Lung (tissue), 12 donors: ENCODE results near the gene PIK3R6. TPM values are rescaled to one million over a fixed set of nuclear protein-coding genes. Genes with fewer than 3 reads are reported as not detected.

Experiments used
- ATAC-seq: fragments of 200-7000 bp; cut with Tn5 transposase; one replicate; pipeline ENCODE4 v1.9.1; 2020; ENCODE audit warnings: moderate number of reproducible peaks; ENCODE audit not compliant: insufficient read depth, low FRiP score
- DNase-seq, 3 donors: peaks; one replicate each; pipeline ENCODE4 v3.0.0-alpha.2; 2013 to 2017
- H3K27ac ChIP-seq, 2 donors: one replicate each; pipeline ENCODE4 v1.5.1; 2013; ENCODE audit warnings: mild to moderate bottlenecking in 2 of 2, moderate library complexity in 2 of 2, control low read depth in 1 of 2, inconsistent platforms in 1 of 2, low read depth in 1 of 2, low read length in 1 of 2
- H3K27me3 ChIP-seq, 3 donors: one replicate each; pipeline ENCODE4 v1.5.1; 2013; ENCODE audit warnings: low read length in 2 of 3; ENCODE audit not compliant: control insufficient read depth in 3 of 3, insufficient read depth in 3 of 3
- H3K36me3 ChIP-seq, 4 donors: one replicate each; pipeline ENCODE4 v1.5.1; 2013; ENCODE audit warnings: low read length in 4 of 4, mild to moderate bottlenecking in 1 of 4, moderate library complexity in 1 of 4; ENCODE audit not compliant: control insufficient read depth in 4 of 4, insufficient read depth in 4 of 4
- H3K4me1 ChIP-seq, 5 donors: one replicate each; pipeline ENCODE4 v1.5.1; 2013; ENCODE audit warnings: low read length in 5 of 5, mild to moderate bottlenecking in 2 of 5, moderate library complexity in 1 of 5; ENCODE audit not compliant: control insufficient read depth in 5 of 5, insufficient read depth in 5 of 5
- H3K4me3 ChIP-seq: one replicate; pipeline ENCODE4 v1.5.1; 2013; ENCODE audit warnings: mild to moderate bottlenecking, control low read depth, moderate library complexity
- H3K9ac ChIP-seq, 2 donors: one replicate each; pipeline ENCODE4 v1.5.1; 2013; ENCODE audit warnings: low read length in 2 of 2, control low read depth in 1 of 2; ENCODE audit not compliant: insufficient read depth in 1 of 2
- H3K9me3 ChIP-seq, 4 donors: one replicate each; pipeline ENCODE4 v1.5.1; 2013; ENCODE audit warnings: low read length in 3 of 4, mild to moderate bottlenecking in 1 of 4, moderate library complexity in 1 of 4; ENCODE audit not compliant: control insufficient read depth in 4 of 4, insufficient read depth in 3 of 4
- WGBS, 2 donors: extraction: QIAGEN DNeasy Blood & Tissue Kit; methylation state at CpG; one replicate each; pipeline ENCODE4 v1.1.7; 2013; 5-methylcytosine and 5-hydroxymethylcytosine counted together
- polyA plus RNA-seq, 2 donors: library from polyadenylated mRNA; stranded (reverse); fragments of 200-250 nt; gene quantifications; one replicate each; pipeline ENCODE4 v1.2.1, GENCODE V29; 2013
- total RNA-seq, 2 donors: library from RNA; depleted of rRNA in 1 of 2; stranded (reverse); fragments of >200 nt in 1 of 2; gene quantifications; one replicate each; pipeline ENCODE4 v1.2.1, GENCODE V29; 2014 to 2021
- TF ChIP-seq, protein P1 (sequence below): IDR thresholded peaks from 2 replicates; pipeline ENCODE4 v1.5.1; 2012; ENCODE audit warnings: mild to moderate bottlenecking; ENCODE audit errors: control extremely low read depth, extremely low read depth
- donor health status: control.
- donor health status: control.
- donor health status: Bipolar disorder and iron deficiency.
- donor health status: healthy.
- donor health status: DM: yes; HTN: yes; CAD: no.

PIK3R6 gene
- total and polyA plus RNA-seq, 4 donors, result 0.93 to 3.0 (median 1.5) TPM

DNA sequence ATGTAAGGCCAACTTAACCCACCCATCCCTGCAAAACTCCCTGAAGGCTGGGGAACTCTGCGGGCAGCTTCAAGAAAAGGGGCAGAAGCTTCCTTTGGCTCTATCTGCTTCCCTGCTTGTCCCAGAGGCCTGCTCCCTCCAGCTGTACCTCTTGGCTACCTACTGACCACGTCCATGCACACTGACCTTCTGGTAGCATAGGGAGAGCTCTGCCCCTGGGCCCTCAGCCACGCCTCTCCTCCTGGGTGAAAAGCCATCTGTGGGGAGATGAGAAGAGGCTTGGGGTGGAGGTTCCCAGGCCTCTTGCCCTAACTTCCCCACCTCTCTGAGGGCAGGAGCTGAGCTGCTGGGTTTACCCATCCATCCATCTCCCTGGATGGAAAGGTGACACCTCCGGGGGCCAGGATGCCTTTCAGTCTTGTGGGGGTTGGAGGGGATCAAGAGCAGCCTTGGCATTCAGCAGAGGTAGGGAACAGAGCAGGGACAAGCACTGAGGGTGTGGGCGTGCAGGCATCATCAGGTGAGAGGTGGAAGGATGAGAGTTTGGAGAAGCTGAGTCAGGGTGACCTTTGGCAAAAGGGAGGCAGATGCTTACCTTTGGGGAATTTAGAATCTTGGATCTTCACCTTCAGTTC is 45.0 kb downstream of the PIK3R6 start:
- 78 to 93% methylated on average over 5 of the region's 5 CpGs for WGBS, 2 donors
- no peak for DNase-seq
- TF ChIP-seq, protein P1, sequence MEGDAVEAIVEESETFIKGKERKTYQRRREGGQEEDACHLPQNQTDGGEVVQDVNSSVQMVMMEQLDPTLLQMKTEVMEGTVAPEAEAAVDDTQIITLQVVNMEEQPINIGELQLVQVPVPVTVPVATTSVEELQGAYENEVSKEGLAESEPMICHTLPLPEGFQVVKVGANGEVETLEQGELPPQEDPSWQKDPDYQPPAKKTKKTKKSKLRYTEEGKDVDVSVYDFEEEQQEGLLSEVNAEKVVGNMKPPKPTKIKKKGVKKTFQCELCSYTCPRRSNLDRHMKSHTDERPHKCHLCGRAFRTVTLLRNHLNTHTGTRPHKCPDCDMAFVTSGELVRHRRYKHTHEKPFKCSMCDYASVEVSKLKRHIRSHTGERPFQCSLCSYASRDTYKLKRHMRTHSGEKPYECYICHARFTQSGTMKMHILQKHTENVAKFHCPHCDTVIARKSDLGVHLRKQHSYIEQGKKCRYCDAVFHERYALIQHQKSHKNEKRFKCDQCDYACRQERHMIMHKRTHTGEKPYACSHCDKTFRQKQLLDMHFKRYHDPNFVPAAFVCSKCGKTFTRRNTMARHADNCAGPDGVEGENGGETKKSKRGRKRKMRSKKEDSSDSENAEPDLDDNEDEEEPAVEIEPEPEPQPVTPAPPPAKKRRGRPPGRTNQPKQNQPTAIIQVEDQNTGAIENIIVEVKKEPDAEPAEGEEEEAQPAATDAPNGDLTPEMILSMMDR, result no peak
- H3K36me3 ChIP-seq, result no peaks in the 10 kb centered on the region
- peaks cover 0 to 19% (median 2%) of the 10 kb centered on the region in 3 donors for H3K27me3 ChIP-seq
- no peaks in the 10 kb centered on the region for H3K4me1 ChIP-seq
- H3K9me3 ChIP-seq, result peaks cover 0 to 4% (median 3%) of the 10 kb centered on the region in 4 donors
- ATAC-seq, result no peak
- no peak overlapping the region for H3K27ac ChIP-seq
- no peak overlapping the region for H3K4me3 ChIP-seq
- H3K9ac ChIP-seq, result no peak overlapping the region

DNA sequence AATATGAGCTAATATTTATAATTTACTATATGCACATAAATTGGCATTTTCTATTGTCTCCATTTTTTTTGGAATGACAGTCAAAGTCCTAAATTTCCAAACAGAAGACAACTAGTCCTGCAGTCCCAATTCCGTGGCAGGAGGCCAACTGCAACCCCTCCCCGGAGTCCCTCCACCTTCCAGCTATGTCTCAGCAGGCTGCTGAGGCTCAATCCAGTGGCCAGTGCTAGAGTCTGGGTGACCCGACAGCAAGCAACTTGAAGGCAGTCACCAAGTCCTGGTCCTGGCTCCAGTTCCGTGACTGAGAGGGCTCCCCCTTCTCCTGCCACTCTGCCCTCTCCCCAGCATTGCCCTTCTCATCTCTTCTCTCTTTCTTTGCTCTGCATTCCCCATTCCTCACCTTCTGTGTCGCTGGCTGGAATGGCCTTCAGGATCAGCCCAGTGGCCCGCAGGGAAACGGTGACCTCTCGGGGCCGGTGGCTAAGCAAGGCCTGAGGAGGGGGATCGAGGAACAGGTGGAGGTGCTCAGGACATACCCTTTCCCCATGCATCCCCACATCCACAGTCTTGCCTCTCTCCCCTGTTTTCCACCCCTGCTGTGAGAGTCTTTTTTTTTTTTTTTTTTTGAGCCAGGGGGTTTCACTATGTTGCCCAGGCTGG is 45.9 kb downstream of the PIK3R6 start:
- H3K36me3 ChIP-seq, result no peaks in the 10 kb centered on the region
- peaks cover 0 to 18% (median 0%) of the 10 kb centered on the region in 3 donors for H3K27me3 ChIP-seq
- ATAC-seq (no peak), DNase-seq (no peak)
- TF ChIP-seq, protein P1, result no peak
- no peak overlapping the region for H3K4me3 ChIP-seq
- no peak overlapping the region for H3K9ac ChIP-seq
- H3K27ac ChIP-seq, result no peak overlapping the region
- WGBS, 2 donors, result 89 to 93% methylated on average over 10 of the region's 10 CpGs
- no peaks in the 10 kb centered on the region for H3K4me1 ChIP-seq
- peaks cover 0 to 4% (median 3%) of the 10 kb centered on the region in 4 donors for H3K9me3 ChIP-seq

DNA sequence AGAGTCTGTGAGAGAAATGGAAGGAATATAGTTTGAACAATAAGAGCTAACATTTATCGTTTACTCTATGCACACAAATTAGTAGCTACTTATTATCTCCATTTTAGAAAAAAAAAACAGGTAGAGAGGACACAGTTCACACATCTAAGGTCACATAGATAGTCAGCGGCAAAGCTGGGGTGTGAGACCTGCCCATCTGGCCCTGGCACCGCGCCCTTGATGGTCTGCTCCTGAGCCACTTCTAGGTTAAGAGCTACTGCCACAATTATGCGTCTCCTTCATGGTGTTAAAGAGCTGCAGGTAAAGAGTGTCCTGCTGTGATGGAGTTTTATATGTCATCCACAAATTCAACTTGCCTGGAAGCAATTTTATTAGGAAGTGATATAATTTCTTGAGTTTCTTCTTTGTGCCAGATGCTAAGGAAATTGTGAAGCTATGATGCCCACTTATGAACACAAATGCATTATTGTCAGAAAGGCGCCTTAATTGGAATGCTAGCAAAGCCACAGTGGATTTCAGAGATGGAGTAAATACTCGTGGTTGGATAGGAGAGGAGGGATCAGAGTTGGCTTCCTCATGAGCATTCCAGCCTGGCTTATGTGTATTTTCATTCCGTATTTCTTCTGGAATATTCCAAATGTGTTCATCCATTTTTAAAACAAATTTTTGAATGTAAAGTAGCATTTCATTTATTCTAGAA is 47.0 kb downstream of the PIK3R6 start:
- TF ChIP-seq, protein P1, result no peak
- H3K4me3 ChIP-seq, result no peak overlapping the region
- ATAC-seq (no peak), DNase-seq (no peak)
- H3K9ac ChIP-seq, result no peak overlapping the region
- WGBS, 2 donors, result 79 to 93% methylated on average over 8 of the region's 8 CpGs
- H3K36me3 ChIP-seq, result no peaks in the 10 kb centered on the region
- peaks cover 0 to 4% (median 2%) of the 10 kb centered on the region in 4 donors for H3K9me3 ChIP-seq
- peaks cover 0 to 19% (median 2%) of the 10 kb centered on the region in 3 donors for H3K27me3 ChIP-seq
- no peak overlapping the region for H3K27ac ChIP-seq
- no peaks in the 10 kb centered on the region for H3K4me1 ChIP-seq
